HG03025 (cell line): Measurements from ENCODE around the gene PPP2R5A.
"Not testable (repeated sequence)": the region's sequence is repeated elsewhere in the genome, so short reads cannot be mapped to it uniquely, and the experiment has no call there.

ENCODE experiments used
- ATAC-seq: cut with Tn5 transposase; IDR thresholded peaks from one replicate; pipeline ENCODE4 v1.9.1; 2021; ENCODE audit warnings: mild to moderate bottlenecking, moderate library complexity; ENCODE audit not compliant: unreplicated experiment, low FRiP score

Gene PPP2R5A

GRCh38 chr1:212267017-212267416 is 18.2 kb upstream of the PPP2R5A start:
- ATAC-seq, result no peak

DNA sequence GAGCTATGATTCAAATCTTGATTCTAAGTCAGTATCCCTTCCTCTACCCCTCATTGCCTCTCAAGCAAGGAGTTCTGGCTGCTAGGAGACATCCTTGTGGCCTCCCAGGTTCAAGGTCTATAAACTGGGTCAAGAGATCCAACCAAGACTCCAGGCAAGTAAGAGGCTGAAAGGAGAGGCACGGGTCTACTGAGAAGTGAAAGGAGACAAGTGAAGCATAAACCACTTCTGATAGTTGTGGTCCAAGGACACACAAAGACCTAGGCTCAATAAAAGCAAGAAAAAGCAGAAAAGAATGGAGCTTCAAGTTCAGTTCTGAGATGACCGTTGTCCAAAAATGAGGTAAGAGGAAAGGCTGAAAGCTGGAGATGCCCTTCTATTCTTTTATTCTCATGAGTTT is 17.8 kb upstream of the PPP2R5A start:
- ATAC-seq, result no peak

- no peak for ATAC-seq
Observed at GRCh38 chr1:212269306-212269705, 15.9 kb upstream of the PPP2R5A start.

DNA sequence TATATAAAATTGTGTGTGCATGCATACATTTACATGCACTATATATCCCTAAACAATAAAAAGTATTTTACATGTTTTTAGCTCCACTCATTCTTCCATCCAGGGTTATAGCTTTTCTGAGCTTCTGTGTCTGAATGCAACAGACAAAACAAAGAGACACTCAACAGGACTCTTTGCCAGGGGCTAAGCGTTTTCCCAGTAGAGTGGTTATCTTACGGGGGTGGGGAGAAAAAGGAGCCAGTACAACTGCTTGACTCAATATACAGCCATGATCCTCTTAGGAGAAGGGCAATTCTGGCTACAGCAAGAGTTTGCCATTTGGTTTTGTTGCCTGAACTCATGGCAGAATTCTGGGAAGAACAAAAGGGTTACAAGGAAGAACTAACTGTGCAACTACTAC is 14.6 kb upstream of the PPP2R5A start:
- no peak for ATAC-seq

DNA sequence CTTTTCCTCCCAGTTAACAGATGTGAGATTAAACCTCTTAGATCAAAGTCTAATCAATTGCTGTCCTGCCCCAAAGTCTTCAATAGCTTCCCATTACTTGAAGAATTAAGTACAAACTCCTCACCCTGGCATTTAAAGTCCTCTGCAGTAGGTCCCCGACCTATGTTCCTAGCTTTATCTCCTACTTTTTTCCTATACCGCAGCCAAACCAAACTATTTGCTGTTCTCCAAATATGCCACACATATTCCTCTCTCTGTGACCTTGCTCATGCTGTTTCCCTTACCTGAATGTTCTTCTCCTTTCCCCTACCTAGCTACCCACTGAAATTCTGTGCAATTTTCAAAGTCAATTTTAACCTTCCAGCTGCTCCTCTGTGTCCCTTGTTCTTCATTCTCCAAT is 14.0 kb upstream of the PPP2R5A start:
- ATAC-seq, result no peak

- ATAC-seq, result no peak
Observed at GRCh38 chr1:212271823-212272485, 13.3 kb upstream of the PPP2R5A start.

GRCh38 chr1:212281590-212281989 is 3.6 kb upstream of the PPP2R5A start:
- no peak for ATAC-seq

DNA sequence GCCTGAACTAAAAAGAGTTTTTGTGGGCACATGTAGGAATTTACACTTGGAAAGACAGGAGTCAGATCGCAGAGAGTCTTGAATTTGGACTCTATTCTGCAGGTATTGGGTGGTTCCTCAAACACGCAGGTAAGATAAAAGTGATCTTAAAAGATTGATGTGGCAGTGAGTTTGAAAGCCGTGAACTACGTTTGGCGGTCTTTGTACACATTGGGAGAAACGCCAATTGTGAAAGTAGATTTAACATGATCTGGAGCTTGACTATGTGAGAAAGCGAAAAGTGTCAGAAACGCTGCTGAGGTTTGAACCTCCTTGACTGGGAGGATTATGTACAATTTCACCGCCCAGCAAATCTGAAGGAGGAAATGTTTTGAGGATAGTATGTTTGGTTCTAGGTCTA is 1.5 kb upstream of the PPP2R5A start:
- no peak for ATAC-seq

- no peak for ATAC-seq
Observed at GRCh38 chr1:212284332-212284743, 872 bp upstream of the PPP2R5A start.

- ATAC-seq, result peak; percentile 12
Observed at GRCh38 chr1:212285685-212286555, 710 bp downstream of the PPP2R5A start.

GRCh38 chr1:212286556-212287131 is 1.4 kb downstream of the PPP2R5A start:
- no peak for ATAC-seq

DNA sequence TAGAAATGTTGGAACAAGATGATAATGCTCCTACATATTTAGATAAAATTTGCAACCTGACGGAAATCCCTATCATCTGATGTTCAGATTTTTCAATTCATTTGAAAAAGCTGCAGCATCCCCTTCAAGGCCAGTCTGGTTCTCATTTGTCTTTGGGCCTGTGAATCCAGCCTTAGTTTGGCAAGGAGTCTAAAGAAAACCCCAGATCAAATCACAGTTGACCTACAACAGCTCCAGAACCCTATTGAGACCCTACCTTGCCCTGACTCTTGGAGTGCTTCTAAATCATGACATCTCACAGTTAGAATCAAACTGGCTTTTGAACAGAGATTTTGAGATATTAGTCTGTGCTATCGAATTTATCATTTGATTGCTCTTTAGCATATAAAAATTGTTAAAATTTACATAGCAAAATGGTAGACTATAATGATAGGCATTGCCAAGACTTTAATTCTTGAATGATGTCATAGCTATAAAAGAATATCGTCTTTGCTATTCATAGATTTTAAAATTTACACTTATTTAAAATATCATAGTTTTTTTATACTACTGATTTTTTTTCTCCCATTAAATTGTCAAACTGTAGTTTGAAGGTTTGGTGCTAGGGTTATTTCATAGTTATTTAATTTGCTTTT is 2.2 kb downstream of the PPP2R5A start:
- no peak for ATAC-seq

GRCh38 chr1:212287995-212288394 is 2.8 kb downstream of the PPP2R5A start:
- ATAC-seq, result not testable (repeated sequence)

DNA sequence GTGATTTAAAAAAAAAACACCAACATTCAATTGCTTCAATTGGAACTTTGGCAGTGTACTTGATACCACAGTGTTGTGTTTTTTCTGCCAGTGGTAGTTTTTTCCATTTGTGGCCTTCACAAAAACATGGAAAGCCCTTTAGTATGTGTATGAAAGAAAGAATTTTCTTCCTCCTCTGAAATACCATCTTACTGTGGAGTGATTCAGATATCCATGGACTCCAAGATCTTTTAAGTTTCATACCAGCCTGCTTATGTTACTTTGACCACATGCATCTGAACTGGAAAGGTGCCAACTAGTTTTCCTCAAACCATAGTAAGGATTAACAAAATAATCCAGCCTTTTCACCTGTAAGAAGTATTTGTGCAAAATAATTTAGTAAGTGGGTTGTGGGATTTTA is 3.4 kb downstream of the PPP2R5A start:
- no peak for ATAC-seq

GRCh38 chr1:212289262-212290077 is 4.3 kb downstream of the PPP2R5A start:
- no peak for ATAC-seq

- ATAC-seq, result no peak
Observed at GRCh38 chr1:212290608-212291007, 5.4 kb downstream of the PPP2R5A start.

DNA sequence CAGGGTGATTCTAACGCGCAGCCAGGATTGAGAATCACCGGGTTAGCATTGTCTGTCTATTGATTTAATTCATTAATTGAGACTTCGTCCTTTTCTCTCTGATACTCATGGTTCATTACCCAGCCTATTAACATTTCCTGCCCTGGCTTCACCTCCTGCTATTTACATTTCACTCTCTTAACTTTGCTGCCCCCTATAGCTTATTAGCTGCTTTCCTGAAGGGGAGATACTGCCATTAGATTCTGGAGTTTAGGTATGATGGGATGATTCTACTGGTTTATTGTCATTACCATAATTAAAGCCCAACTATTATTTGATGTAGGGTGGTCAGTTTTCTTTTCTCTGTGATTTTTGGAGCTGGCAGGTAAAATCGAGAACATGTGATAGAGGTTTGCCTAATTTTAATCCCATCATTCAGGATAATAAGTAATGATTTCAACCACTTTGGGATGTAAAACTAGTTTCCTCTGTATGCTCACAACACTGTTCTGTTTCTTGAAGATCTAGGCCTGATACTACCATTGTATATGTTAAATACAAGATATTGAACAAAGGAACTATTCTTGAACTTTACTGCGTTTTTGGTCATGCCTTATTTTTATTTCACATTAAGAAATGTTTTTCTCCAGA is 6.4 kb downstream of the PPP2R5A start:
- no peak for ATAC-seq

- ATAC-seq, result no peak
Observed at GRCh38 chr1:212292250-212293105, 7.3 kb downstream of the PPP2R5A start.

GRCh38 chr1:212293579-212293978 is 8.4 kb downstream of the PPP2R5A start:
- ATAC-seq, result no peak
